RPMI7951 (cell line): ENCODE data around the gene RELT. TPM values are rescaled to one million over a fixed set of nuclear protein-coding genes. Genes with fewer than 3 reads are reported as not detected.

Experiments
- DNase-seq: peaks from one replicate; pipeline ENCODE4 v3.0.0-alpha.2; 2012; ENCODE audit warnings: low read depth
- total RNA-seq: library from RNA; depleted of rRNA; stranded (reverse); fragments of >200 nt; shearing (Covaris generic); gene quantifications from 2 replicates; pipeline ENCODE4 v1.2.3, GENCODE V29; 2014

Gene RELT
- total RNA-seq, 1 experiment from 2014 or later = 4.2 TPM

DNA sequence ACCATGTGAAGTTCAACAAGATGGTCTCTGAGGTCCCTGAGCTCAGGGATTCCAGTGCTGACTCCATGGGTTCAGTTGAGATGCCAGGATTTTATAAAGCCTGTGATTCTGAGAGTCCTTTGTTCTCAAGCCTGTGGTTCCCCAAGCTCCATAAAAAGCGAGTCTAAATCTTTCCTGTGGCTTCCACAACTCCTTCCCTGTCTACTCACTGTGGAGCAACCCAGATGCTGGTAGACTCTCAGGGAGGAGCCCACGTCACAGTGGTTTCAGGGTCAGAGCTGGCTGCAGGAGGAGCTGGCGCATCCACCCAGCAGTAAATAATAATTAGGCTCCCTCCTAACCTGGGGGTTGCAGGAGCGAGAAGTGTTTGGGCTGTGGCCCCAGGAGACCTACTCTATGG lies 2.0 kb upstream of the RELT start:
- peak; percentile 43 for DNase-seq

DNA sequence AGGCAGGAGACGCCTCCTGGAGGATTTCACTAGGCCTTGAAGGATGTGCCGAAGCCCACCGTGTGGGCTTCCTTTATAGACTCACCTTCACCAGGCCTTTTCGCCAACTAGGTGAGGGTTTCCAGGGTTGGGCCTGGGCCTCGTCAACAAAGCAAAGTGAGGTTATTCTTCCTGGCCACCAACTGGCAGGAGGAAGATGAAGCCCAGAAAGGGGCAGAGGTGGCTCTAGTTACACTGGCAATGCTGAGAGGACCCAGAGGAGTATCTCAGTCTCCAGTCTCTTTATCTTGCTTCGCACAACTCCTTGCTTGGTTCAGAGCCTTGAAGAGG lies 404 bp upstream of the RELT start:
- no peak for DNase-seq

DNA sequence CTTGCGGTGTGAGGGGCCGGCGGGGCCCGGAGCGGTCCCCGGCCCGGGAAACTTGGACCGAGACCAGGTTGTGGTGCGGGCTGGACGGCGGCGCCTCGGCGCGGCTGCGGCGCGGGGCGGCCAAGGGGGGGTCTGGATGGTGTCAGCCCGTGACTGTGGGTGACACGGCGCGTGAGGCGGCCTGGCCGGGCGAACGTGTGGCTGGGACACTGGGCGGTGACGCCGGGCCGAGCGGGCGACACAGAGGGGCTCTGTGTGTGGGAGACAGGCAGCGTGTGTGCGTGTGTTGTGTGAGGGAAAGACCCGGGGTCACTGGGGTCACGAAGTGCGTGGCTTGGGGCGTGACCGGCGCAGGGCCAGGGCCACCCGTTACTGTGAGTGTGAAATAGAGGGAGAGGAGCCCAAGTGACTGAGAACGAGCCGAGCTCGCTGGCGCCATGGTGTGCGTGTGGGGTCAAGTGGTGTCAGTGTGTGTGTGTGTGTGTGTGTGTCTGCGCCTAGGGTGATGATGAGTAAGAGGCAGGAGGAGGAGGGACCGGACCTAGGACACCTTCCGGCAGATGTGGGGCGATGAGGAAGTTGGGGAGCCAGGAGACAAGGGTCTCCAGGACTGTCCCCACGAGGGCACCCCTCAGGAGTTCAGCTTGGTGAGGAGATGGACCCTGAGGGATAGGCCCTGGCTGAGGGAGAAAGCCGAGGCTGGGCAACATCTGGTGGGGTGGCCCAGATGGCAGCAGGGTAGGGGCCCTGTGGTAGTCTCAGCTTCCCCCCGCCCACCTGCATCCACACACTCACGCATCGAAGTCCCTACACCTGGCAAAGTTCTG lies 817 bp downstream of the RELT start:
- peak; percentile 86 for DNase-seq

DNA sequence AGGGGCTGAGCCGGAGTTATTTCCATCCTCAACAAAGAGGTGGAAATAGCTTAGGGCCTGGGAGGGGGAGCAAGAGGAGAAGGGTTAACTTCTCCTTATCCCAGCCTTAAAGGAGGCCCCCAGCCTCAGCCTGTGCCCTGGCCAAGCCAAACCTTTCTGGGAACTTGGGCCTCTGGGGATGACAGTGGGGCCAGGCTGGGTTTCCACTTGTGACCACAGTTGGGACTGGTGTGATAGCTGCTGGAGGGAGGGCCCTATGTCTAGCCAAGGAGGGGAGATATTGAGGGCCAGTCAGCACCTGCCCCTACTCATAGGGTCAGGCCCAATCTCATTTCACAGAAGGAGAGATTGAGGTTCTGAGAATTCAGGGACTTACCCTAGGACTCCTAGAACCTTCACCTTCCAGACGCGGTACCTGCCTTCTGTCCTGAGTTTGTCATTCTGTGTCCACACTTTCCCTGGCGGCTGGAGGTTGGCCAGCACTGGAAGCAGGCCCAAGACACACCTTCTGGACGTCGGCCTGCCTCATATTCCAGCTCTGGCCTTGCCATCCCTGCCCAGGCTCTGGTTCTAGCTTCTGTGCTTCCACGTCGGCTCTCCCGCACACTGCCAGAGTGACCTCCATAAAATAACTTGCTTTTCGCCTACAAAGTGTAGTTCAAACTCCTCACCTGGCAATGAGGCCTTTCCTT lies 3.1 kb downstream of the RELT start:
- no peak for DNase-seq

DNA sequence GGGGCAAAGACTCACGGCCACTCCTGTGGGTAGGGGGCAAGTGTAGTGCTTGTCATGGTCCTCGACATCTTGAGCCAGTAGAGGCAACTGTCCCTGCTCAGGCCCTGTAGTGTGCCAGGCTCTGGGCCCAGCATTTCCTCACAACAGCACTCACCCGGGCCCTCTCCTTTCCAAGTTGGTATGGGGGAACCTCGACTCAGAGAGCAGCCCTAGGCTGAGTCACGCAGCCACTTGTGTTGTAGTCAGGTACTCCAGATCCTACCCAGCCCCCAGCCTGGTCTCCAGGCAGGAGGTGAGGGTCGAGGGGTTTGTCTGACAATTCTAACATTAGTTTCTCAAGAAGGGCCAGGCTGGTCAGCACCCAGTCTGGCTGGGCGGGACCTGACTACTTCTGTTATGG lies 4.1 kb downstream of the RELT start:
- no peak for DNase-seq

DNA sequence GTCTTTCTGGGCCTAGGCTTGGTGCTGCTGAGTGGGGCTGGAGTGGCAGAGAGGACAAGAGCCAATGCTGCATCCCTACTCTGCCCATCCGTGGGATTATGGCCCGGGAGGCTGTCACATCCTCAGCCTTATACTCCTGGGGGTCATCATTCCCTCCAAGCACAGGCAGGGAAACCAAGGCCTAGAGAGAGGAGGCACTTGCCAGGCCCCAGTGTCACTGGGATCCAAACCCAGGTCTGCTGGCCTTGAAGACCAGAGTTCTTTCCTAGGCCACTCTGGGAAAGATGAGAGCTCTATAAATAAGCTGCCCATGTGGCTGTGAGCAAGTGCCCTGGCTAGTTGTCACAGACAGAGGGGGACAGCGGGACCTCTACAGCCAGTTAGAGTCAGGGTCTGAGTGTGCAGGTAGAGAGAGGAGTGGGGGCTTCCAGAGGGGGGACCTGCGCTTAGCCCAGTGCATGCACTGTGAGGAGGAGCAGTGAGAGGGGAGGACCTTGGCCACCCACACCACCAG lies 4.8 kb downstream of the RELT start:
- no peak for DNase-seq

DNA sequence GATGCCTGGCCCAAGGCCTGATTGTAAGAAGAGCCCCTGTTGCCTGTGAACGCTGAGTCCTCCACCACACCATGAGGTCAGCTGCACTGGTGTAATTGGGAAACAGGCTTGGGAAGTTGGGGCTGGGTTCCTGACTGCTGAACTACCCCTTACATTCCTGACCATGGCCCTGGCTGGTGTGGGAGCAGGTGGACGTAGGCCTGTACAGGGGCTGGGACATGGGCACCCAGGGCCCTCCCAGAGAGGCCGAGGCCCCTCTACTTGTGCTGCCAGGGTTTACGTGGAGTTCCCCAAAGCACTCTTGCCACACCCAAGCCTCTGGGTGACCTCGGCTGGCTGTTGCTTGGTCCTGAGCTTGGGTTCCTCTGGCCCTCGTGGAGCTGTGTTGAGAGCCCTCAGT lies 5.4 kb downstream of the RELT start:
- DNase-seq = no peak

DNA sequence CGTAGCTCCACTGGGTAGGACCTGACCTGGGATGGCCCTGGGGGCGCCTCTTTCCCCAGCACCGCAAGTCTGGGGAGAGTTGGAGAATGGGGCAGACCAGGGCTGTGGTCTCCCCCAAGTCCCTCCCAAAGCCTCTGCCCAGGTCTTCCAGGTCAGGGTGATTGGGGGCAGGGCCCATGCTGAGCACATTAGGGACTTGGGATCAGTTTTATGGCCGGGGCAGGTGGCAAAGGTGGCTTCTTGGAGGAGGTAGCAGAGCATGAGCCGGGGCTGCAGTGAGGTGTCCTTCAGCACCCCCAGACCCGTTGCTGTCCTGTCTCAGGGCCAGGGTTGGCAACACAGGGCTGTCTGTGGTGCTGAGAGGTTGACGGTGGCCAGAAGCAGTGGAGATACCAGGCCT lies 6.0 kb downstream of the RELT start:
- DNase-seq = no peak

DNA sequence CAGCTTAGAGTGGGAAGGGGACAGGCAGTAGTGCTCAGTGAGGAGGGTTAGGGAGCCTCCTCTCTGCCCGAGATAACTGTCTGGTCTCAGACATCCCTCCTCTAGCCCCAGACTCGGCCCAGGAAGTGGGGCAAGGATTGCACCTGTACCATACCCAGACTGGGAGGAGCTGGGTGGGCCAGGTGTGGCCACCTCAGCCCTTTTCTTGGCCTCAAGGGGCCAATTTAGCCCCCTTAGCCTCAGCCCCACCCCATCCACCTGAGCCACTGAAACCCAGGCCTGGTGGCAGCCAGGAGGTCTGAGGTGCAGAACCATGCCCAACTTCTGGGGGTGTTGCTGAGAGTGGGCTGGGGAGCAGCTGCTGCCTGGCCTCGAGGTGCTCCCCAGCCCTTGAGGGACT lies 6.5 kb downstream of the RELT start:
- DNase-seq = no peak

DNA sequence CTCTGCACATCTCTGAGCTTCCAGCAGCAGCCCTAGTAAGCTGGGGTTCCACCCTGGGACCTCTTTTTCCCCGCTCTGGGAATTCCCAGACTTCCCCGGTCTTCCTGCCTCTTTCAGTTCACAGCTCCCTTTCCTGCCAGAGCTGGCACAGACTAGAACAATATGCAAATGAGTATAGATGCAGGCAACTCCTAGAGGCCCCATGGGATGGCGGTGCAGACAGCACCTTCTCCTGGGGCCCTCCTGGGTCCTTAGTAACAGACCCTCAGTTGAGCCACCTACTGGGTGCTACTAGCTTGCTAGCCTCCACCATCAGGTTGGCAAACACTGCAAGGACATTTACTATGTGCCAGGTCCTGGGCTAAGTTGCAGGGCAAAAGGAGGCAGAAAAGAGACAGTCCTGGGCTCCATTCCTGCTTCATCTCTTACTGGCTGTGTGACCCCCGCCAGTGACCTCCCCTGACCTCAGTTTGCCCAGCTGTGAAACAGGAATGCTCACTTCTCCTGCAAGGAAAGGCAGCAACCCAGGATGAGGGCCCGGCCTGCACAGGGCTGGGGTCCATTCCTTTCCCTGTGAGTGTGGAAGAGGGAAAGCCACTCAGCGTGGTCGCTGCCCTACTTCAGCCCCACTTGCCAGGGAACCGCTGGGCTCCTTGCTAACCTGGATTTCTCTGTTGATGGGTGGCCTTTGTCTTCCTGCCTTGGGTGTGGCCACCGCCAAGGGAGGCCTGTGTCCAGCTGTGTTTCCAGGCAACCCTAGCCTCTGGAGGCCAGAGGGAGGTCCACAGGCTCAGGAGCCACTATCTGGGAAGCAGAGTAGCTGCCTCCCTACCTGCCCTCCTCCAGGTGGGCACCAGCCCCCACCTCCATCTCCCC lies 7.3 kb downstream of the RELT start:
- no peak for DNase-seq

DNA sequence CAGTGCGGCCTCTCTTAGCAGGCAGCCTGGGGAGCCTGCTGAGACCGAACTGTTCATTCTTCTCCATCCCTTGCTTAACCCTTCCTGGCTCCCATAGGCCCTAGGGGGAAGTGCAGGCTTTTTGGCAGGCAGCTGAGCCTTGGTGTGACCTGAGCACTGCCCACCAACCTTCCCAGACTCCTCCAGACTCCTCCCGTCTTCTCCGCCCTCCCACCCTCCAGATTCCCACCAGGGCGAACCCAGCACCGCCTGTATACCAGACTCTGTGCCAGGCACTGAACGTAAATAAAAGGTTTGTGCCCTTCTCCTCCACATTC lies 7.9 kb downstream of the RELT start:
- DNase-seq = no peak

DNA sequence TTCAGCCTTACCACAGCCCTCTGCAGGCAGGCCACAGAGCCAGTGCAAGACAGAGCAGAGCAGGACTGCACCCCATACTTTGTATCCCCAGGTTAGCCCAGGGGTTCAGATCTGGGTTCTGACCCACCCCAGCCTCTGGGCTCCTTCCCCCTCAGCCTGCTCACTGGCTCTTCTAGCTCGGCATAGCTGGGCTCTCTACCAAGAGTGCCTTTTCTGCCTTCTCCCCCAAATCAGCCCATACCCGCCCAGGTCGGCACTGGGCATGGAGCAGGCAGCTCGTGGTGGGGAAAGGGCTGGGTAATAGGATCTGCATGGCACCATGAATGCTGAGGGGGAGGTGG lies 8.3 kb downstream of the RELT start:
- no peak for DNase-seq

DNA sequence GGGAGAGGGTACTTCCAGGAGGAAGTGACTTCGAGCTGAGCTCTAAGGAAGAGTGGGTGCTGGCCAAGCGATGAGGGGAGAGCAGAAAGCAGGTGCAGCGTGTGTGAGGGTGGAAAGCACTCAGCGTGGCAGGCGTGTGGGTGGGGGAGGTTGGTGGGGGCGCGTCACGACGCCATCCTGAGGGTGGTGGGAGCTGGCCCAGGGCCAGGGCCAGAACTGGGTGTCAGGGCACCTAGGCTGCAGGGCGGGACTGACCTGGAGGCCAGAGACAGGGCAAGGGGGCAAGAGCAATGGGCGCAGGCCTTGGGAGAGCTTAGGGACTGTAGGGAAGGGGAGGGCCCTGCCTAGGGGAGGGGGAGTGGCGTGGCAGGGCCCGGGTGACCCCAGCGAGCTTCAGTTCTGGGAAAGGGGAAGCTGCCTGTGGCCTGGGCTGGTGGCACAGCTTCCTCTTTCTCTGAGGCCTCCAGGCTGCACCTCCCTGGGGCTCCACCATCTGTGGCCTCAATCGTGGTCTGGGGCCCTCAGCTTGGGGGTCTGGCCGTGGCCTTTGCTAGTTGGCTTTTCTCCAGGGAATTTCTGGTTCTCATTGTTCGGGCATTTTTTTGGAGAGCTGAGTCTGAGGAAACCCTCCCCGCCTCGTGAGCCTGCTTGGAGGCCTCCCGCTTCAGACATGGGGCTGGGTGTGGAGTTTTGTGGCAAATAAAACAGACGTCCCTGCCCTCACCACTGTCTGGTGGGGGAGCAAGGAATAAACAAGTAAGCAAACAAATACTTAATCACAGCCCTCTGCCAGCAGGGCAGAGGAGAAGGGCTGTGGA lies 8.9 kb downstream of the RELT start:
- no peak for DNase-seq

DNA sequence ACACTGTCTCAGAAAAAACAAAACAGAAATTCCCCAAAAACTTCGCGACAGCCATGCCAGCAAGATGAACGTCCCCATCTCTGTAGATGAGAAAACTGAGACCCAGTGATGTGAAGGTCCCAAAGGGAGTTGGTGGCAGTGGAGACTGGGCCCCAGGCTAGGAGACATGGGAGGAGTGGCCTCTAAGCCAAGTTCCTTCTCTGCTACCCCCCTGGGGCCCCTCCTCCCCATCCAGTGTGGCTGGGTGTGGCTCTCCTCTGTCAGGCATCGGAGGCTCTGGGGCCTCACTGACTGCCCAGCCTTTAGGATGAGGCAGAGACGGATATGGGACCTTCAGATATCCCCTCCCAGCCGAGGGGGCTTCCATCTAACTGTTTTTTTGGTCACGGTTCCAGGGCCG lies 9.8 kb downstream of the RELT start:
- DNase-seq = no peak

DNA sequence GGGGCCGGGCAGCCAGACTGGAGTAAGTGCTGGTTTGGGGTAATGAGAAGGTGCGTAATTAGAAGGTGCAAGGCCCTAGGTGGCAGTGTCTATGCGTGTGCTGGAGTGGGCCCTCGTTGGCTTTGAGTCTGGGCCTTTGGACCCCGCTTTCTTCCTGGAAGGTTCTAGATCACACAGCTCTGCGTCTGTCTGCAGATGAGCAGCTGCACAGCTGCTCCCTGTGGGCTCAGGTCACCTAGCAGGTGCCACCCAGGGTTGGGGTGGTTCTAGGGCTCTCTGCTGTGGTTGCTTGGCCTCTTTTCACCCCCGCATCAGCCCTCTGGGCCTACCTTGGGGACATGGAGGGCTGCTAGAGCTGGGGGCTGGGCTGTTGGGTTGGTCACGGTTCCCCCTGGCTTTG lies 10.3 kb downstream of the RELT start:
- no peak for DNase-seq

DNA sequence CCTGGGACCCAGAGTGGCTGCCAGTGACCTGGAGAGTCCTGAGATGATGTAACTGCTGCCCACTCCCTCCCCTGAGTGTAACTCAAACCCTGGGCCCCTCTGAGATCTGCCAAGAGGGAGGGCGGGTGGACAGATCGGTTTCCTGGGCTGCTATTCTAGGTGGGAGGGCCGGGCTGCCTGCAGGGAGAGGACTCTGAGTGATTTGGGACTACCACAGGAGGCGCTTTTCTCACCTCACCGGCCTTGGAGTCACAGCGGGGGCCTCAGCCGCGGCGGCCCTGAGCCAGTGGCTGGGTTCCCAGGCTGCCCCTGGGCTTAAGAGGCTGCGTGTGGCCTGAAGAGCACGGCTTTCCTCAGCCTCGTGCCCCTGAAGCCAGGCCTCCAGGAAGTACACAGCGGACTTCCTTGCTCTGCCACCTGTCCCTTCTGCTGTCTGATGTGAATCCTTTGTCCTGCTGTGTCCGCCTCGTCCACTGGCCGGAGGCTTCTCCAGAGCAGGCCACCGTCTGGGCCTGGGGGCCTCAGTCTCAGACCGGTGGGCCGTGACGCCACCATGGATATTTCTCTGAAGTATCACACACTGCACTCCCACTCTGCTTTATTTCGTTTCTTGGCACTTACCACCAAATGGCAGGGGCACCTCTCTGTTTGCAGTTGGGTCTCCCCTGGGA lies 11.5 kb downstream of the RELT start:
- DNase-seq = no peak

DNA sequence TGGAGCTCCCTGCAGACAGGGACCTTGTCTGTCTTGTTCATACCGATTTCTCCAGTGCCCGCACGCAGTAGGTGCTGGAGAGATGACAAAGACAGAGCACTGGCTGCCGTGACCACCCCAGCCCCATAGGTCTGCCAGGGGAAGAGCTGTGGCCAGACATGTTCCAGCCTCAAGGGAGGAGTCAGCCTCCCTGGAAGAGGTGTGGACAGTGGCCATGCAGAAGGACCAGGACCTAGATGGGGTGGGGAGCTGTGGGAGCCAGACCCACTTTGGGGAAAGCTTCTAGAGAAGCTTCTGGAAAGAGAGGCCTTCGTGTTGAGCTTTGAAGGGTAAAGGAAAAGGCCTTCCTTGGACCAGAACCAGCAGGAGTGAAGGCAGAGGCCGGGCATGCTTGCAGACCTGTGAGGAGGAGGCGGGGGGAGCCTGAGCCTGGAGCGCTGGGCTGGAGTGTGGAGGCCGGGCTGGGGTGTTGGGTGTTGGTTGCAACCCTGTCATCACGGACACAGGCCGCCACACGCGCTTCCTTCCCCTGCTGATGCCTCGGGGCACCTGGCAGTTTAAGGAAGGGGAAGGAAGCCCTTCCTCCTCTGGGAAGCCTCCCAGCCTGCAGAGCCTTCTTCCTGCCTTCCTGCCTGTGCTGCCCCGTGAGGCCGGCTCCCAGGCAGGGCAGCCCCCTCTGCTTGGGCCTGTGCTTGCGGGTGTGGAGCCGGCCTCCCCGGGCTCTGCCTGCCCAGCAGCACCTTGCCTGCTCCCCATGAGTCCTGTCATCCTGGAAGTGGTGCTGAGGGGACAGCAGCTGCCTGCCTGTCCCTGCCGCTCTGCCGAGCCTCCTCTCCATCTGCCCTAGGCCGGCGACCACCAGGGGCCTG lies 12.3 kb downstream of the RELT start:
- peak; percentile 59 for DNase-seq

DNA sequence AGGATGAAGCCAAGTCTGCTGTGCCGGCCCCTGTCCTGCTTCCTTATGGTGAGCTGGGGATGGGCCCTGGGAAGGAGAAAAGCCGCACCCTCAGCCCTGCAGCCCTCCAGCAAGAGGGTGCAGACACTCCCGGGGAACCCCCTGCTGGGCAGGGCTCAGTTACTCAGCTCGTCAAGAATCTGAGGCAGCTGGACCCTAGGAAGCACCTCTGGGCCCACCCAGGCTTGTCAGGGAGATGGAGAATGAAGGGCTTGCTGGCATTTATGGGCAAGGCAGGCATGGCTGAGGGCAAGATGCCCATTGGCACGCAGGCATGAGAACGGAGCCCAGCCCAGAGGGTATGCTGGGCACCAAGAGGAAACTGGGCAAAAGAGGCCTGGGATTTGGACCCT lies 12.9 kb downstream of the RELT start:
- DNase-seq = no peak

DNA sequence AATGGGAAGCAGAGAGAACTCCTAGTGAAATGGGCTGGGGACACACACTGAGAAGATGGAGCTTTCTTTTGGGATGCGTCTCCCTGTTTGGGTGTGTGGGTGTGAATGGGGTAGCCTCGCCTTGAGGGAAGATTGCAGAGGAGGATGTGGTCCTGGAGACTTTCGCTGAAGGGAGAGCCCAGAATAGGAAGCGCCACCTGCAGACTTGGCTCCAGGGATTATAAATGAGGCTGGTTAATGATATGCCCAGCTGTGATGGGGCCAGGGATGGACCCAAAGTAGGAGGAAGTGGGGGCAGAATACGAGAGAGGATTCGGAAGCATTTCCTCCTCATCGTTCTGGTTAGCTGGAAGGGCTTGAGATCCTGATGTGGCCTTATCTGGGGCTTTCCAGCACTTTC lies 13.7 kb downstream of the RELT start:
- DNase-seq = no peak
